ENCODE data around the gene MSRB3.

MSRB3 gene

GRCh38 chr12:65327207-65328076 lies 49.0 kb downstream of the MSRB3 start:
- DNase-seq: peak; percentile 21

- no peak for DNase-seq
Observed at GRCh38 chr12:65329721-65330120, 51.2 kb downstream of the MSRB3 start.

- no peak for DNase-seq
Observed at GRCh38 chr12:65330331-65330730, 51.8 kb downstream of the MSRB3 start.

GRCh38 chr12:65331456-65331855 lies 53.0 kb downstream of the MSRB3 start:
- no peak for DNase-seq

- DNase-seq: no peak
Observed at GRCh38 chr12:65333649-65334048, 55.2 kb downstream of the MSRB3 start.

- DNase-seq: no peak
Observed at GRCh38 chr12:65334521-65334920, 56.0 kb downstream of the MSRB3 start.

- DNase-seq: no peak
Observed at GRCh38 chr12:65335021-65335714, 56.7 kb downstream of the MSRB3 start.

GRCh38 chr12:65335981-65336380 lies 57.5 kb downstream of the MSRB3 start:
- no peak for DNase-seq

- DNase-seq: no peak
Observed at GRCh38 chr12:65339161-65339560, 60.7 kb downstream of the MSRB3 start.

- DNase-seq: no peak
Observed at GRCh38 chr12:65343230-65343629, 64.7 kb downstream of the MSRB3 start.

- DNase-seq: no peak
Observed at GRCh38 chr12:65343801-65344200, 65.3 kb downstream of the MSRB3 start.

- DNase-seq: no peak
Observed at GRCh38 chr12:65355461-65355860, 77.0 kb downstream of the MSRB3 start.

GRCh38 chr12:65362234-65363031 lies 84.0 kb downstream of the MSRB3 start:
- DNase-seq: no peak

GRCh38 chr12:65364046-65364445 lies 85.6 kb downstream of the MSRB3 start:
- DNase-seq: no peak

- no peak for DNase-seq
Observed at GRCh38 chr12:65367396-65367795, 88.9 kb downstream of the MSRB3 start.

- no peak for DNase-seq
Observed at GRCh38 chr12:65368055-65368454, 89.6 kb downstream of the MSRB3 start.

GRCh38 chr12:65372574-65372973 lies 94.1 kb downstream of the MSRB3 start:
- DNase-seq: no peak

GRCh38 chr12:65384240-65384639 lies 105.8 kb downstream of the MSRB3 start:
- DNase-seq: no peak

- DNase-seq: no peak
Observed at GRCh38 chr12:65387396-65387795, 108.9 kb downstream of the MSRB3 start.

GRCh38 chr12:65389436-65389835 lies 111.0 kb downstream of the MSRB3 start:
- DNase-seq: no peak

- no peak for DNase-seq
Observed at GRCh38 chr12:65391711-65392110, 113.2 kb downstream of the MSRB3 start.

GRCh38 chr12:65392491-65392890 lies 114.0 kb downstream of the MSRB3 start:
- DNase-seq: no peak

GRCh38 chr12:65403188-65403587 lies 124.7 kb downstream of the MSRB3 start:
- DNase-seq: peak; percentile 2
